ENCODE data around the gene SLC6A18.
A peak's percentile ranks its signal among the peaks of the same experiment; 100 is the strongest.
"Not testable (repeated sequence)": the region's sequence is repeated elsewhere in the genome, so short reads cannot be mapped to it uniquely, and the experiment has no call there.

Gene SLC6A18

GRCh38 chr5:1275397-1276391 lies 50.5 kb downstream of the SLC6A18 start:
- DNase-seq (ENCODE audit: low spot score) = not testable (repeated sequence)

- no peak for DNase-seq (ENCODE audit: low spot score)
Observed at GRCh38 chr5:1276930-1277329, 51.7 kb downstream of the SLC6A18 start.

GRCh38 chr5:1277331-1277730 lies 52.1 kb downstream of the SLC6A18 start:
- no peak for DNase-seq (ENCODE audit: low spot score)

GRCh38 chr5:1277781-1278180 lies 52.6 kb downstream of the SLC6A18 start:
- DNase-seq (ENCODE audit: low spot score) = no peak

- DNase-seq (ENCODE audit: low spot score) = no peak
Observed at GRCh38 chr5:1278216-1278615, 53.0 kb downstream of the SLC6A18 start.

GRCh38 chr5:1278656-1279442 lies 53.7 kb downstream of the SLC6A18 start:
- no peak for DNase-seq (ENCODE audit: low spot score)

- DNase-seq (ENCODE audit: low spot score) = no peak
Observed at GRCh38 chr5:1279443-1280151, 54.4 kb downstream of the SLC6A18 start.

GRCh38 chr5:1280177-1281037 lies 55.2 kb downstream of the SLC6A18 start:
- no peak for DNase-seq (ENCODE audit: low spot score)

- no peak for DNase-seq (ENCODE audit: low spot score)
Observed at GRCh38 chr5:1281038-1281882, 56.1 kb downstream of the SLC6A18 start.

GRCh38 chr5:1282131-1282992 lies 57.2 kb downstream of the SLC6A18 start:
- DNase-seq (ENCODE audit: low spot score) = no peak

GRCh38 chr5:1282993-1283728 lies 58.0 kb downstream of the SLC6A18 start:
- DNase-seq (ENCODE audit: low spot score) = peak; percentile 14

- peak; percentile 31 for DNase-seq (ENCODE audit: low spot score)
Observed at GRCh38 chr5:1283729-1284041, 58.5 kb downstream of the SLC6A18 start.

GRCh38 chr5:1284336-1284970 lies 59.3 kb downstream of the SLC6A18 start:
- DNase-seq (ENCODE audit: low spot score) = peak; percentile 36

- peak; percentile 31 for DNase-seq (ENCODE audit: low spot score)
Observed at GRCh38 chr5:1285141-1285540, 60.0 kb downstream of the SLC6A18 start.

- DNase-seq (ENCODE audit: low spot score) = peak; percentile 50
Observed at GRCh38 chr5:1285883-1286291, 60.7 kb downstream of the SLC6A18 start.

- peak; percentile 58 for DNase-seq (ENCODE audit: low spot score)
Observed at GRCh38 chr5:1288439-1289335, 63.5 kb downstream of the SLC6A18 start.

GRCh38 chr5:1289559-1289958 lies 64.4 kb downstream of the SLC6A18 start:
- DNase-seq (ENCODE audit: low spot score) = not testable (repeated sequence)

Measured in left forelimb (tissue), 1 donor.